GM13976 (cell line): Measurements from ENCODE around the gene VPS16.

Experiments
- DNase-seq: peaks from one replicate; pipeline ENCODE4 v3.0.0; 2012; ENCODE audit warnings: low spot score
- in situ Hi-C: fragments of 300-500 bp; cut with MboI; formaldehyde crosslinking; loops from one replicate; pipeline ENCODE4 v1.12.0; 2022; ENCODE audit warnings: low sequenced_read_pairs, mixed read lengths, inconsistent platforms; ENCODE audit not compliant: unreplicated experiment
- TF ChIP-seq, protein P1 (sequence below): IDR thresholded peaks from 2 replicates; pipeline ENCODE4 v1.5.1; 2012; ENCODE audit warnings: borderline replicate concordance, mild to moderate bottlenecking; ENCODE audit not compliant: insufficient read depth; ENCODE audit errors: extremely low read depth, missing control alignments, control extremely low read depth

VPS16 gene

GRCh38 chr20:2816030-2816582, 24.4 kb upstream of the VPS16 start, which contains the start of gene TMEM239:
Gene TMEM239, plus strand, starts transcription at chr20:2816364. Its CDS starts 191 bp downstream, at chr20:2816555.
- TF ChIP-seq, protein P1, sequence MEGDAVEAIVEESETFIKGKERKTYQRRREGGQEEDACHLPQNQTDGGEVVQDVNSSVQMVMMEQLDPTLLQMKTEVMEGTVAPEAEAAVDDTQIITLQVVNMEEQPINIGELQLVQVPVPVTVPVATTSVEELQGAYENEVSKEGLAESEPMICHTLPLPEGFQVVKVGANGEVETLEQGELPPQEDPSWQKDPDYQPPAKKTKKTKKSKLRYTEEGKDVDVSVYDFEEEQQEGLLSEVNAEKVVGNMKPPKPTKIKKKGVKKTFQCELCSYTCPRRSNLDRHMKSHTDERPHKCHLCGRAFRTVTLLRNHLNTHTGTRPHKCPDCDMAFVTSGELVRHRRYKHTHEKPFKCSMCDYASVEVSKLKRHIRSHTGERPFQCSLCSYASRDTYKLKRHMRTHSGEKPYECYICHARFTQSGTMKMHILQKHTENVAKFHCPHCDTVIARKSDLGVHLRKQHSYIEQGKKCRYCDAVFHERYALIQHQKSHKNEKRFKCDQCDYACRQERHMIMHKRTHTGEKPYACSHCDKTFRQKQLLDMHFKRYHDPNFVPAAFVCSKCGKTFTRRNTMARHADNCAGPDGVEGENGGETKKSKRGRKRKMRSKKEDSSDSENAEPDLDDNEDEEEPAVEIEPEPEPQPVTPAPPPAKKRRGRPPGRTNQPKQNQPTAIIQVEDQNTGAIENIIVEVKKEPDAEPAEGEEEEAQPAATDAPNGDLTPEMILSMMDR: no peak
- in situ Hi-C loops: no loop called here
- no peak for DNase-seq

- in situ Hi-C loops: no loop called here
- no peak for DNase-seq
- TF ChIP-seq, protein P1: no peak
Measured at GRCh38 chr20:2816583-2817340, 23.8 kb upstream of the VPS16 start.

DNA sequence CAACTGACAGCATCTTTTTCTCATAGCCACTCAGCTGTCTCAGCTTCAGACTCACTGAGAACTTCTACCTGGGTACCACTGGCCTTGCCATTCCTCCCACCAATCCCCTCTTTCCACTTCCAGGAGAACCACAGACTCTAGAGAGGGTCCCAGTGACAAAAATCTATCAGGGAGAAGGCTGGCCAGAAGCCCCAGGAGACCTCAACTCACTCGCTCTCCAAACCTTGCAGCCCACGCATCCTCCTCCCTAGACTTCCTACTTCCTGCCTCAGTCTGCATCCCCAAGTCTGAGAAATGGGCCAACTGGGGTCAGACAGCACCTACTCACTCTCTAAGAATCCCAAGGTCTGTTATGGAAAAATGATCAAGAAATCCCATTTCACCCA, 23.2 kb upstream of the VPS16 start:
- no peak for DNase-seq
- in situ Hi-C loops: no loop called here

GRCh38 chr20:2817891-2818595, 22.5 kb upstream of the VPS16 start:
- no peak for DNase-seq
- in situ Hi-C loops: no loop called here
- TF ChIP-seq, protein P1: no peak

More for the DNA sequence above, 23.2 kb upstream of the VPS16 start:
- TF ChIP-seq, protein P1: no peak

DNA sequence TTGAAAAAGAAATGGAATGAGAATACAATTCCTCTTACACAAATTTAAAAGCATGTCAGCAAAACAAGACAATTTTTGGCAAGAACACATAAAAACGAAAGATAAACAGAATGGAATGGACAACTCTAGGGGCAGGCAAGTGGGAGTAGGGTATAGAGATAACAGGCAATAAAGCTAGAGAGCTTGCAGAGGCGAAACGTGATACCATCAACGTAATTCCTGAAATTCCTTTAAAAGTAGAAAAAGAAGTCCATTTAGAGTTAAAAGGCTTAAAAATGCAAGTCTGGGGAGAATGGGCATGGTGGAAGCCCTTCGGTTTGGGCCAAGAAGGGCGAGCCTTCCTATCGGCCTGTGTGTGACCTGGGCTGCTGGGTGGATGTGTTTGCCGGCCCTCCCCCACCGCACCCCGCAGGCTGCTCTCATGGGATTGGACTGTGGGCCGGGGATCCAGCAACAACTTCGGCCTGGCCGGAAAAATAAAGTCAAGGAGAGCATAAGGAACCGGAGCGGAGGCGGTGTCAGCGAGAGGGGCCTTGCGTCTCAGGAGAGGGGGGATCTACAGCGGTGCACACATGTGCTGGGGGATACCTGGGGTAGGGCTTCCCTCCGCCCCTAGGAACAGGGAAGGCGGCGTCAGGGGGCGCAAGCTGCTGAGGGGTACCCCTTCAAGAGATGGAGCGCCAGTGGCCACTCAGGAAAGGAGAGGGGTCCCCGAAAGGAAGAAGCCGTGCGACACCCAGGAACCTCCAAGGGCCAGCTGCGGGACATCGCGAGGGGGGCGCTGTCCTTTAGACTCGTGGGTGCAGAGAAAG, 20.3 kb upstream of the VPS16 start:
- in situ Hi-C loops: no loop called here
- DNase-seq: peak; percentile 21
- TF ChIP-seq, protein P1: no peak
